ENCODE data around the gene ADCY3.
"Not testable (repeated sequence)": the region's sequence is repeated elsewhere in the genome, so short reads cannot be mapped to it uniquely, and the experiment has no call there.

ADCY3 gene

DNA sequence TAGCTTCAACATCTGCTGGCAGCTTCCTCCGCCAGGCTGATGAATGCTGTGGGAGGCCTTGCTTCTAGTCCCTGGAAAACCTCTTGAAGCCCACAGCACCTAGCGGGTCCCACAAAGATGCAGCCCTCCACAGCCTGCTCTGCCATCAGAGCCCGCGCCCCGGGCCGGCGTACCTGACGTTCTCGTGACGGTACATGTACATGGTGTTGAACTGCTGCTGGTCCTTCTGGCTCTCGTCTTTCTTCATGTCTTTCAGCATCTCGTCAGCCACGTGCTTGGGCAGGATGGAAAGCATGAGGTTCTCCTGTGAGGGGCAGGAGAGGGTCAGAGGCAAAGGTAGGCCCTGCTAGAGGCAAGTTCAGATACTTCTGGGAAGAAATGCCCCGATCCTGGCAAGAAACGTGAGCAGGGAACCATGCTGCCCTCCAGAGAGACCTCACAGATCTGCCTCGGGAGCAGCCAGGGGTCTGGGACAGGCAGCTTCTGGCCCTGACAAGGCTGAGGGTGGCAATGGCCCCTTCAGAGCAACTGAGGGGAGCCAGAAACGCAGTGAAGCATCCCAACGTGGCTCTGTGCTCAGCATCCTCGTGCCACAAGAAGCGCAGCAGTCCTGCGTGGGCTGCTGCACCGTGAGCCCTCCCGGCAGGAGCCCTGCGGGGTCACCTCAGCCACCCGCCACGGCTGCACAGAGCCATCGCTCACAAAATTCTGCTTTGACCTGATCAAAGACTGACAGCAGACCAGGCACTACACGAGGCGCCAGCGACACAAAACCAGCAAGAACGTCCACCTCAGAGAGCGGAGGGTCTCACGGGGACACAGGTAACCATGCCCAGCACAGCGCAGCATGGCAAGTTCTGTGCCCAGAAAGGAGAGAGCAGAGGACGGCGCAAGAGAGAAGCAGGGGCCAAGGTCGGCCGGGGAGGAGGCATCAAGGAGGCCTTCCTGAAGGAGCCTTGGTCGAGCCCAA, 77.7 kb downstream of the ADCY3 start:
- DNase-seq = no peak

DNA sequence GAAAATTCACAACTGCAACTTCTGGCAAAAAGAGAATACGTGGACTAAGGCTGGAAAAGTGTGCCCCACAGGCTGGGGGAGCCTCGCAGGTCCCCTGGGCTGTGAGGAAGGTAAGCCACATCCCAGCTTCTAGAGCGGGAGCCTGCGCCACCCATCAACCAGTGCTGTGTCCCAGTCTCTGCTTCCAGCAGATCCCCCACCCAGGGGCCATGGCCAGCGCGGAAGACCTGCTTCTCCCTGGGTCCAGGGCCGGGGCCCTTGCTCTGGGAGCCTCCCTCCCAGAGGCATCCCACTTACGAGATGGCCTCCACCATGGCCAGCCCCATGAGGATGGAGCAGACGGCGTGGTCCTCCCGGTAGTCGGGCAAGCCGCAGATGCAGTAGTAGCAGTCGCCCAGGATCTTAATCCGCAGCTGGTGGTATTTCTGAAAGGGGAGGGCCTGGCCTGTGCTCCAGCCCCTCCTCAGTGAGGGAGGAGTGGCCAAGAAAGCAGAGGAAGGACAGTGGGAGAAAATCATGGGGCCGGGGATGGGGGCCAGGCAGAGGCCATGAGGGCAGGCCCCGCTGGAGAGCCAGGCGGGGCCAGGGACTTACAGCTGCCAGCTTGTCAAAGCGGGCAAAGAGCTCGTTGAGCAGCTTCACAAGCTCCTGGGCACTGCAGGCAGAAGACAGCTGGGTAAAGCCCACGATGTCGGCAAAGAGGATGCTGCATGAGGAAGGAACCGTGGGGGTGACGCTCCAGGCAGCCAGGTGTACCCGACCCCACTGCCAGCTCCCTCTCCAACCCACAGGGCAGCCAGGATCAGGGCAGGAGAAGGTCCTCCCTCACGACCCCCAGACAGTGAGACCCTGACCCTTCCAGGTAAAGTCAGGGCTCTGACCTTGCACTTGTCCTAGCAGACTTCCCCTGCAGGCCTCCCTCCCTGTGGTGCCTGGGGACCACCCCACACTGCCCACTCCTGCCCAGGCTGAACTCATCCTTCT, 78.8 kb downstream of the ADCY3 start:
- no peak for DNase-seq

DNA sequence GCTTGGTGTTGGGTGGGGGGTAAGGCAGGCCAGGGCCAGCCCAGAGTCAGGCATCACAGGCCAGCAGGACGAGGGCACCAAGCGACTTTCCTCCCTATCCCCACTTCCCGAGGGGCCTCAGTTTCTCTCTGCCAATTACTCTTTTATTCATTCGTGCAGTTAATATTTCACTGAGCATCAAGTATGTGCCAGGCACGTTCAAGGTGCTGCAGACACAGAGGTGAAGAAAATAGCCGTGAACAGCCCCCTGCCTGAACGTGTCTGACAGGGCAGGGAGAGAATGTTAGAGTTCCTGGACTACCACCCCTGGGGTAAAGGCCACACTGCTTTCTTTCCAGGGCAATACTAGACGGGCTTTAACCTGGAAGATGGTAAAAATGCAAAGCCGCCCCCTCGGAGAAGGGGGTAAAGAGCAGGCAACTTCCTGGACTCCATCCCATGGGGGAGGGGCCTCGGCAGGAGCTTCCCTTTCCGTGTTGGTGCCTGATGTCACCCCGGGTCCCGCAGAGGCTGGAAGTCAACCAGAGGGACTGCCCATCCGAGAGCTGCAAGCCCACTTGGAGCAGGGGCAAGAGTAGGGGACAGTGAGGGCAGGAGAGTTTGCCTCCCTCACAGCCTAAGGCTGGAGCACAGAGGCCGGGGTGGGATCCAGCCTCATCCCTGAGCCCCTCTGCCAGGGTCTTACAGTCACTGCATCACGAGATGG, 79.7 kb downstream of the ADCY3 start:
- no peak for DNase-seq

DNA sequence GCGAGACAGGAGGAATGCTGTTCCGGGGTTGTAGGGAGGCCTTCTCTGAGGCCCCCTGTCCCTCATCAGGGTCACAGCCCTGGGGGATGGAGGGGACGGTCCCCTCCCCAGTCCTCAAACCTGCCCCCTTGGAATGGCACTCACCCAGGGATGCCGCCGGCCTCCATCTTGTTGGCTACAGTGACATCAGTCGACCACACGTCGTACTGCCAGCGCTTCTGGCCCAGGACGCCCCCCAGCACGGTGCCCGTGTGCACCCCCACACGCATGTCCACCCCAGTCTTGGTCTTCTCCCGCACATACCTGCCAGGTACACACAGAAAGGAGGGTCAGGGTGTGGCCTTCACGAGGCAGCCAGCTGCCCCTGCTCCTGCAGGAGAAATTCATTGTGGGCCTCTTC, 80.3 kb downstream of the ADCY3 start:
- DNase-seq = no peak

DNA sequence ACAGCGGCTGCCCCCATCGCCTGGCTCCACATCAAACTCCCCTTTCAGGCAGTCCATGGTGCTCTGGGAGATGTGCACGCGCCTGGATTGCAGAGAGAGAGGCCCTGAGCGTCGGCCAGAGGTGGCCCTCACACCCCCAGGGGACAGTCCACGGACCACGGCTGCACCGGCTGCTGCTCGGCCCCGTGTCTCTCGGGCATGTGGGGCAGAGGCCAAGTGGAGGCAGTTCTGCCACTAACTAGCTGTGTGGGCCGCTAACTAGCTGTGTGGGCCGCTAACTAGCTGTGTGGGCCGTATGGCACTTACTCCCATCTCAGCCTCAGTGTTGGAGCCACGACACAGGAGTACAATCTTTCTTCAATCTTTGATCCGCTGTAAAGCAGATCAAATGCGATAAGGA, 81.5 kb downstream of the ADCY3 start:
- no peak for DNase-seq

DNA sequence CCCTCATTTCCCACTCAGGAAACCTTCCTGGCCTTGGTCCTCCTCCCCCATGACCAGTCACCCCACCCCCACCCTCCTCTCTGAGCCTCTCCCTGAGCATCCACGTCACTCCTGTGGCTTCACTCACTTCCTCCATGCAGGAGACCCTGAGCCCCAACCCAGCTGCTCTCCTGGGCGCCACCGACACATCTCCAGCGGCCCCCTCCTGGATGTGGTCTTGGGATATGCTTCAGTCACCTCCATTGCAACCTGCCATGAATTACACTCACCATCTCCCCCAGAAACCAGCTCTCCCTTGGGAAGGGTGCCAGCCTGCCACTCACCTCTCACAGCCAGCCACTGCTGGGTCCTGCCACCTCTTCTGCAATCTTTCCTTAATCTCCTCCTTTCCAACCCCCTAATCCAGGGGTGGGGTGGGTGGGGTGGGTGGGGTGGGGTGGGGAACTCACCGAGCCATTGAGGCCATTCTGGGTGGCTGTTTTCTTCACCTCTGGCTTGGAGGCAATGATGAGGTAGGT, 82.0 kb downstream of the ADCY3 start:
- no peak for DNase-seq

DNA sequence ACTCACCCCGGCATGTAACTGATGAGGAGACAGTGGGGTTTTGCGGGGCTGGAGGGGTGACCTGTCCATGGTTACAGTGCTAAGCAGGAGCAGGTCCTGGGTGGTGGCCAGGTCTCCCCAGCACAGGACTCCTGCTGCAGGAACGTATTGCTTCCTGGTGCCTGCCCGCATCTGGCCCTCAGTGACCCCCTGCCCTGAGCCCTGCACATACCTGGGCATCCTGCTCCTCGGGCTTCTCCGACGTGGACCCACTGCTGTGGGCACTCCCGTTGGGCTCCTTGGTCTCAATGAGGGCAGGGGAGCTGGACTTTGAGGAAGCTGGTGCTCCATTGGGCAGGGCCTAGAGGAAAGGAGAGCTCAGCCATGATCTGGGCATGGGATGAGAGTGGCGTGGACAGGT, 83.3 kb downstream of the ADCY3 start:
- no peak for DNase-seq

DNA sequence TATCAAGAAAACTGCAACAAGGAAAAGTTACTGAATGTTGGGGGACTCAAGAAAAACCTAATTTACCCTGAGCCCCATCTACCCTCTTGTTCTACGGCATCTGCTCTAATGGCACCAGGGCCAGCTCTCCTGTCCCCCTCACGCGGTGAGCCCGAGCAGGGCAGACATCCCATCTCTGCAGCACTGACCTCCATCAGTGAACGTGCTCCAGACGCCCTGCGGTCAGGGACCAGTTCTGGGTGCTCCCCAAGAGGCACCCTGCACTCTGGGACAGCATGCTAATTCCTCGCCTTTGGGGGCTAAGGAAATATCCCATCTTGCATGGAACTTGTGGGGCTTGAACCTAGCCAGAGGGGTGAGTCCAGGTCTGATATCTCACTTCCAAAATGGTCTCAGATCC, 83.8 kb downstream of the ADCY3 start:
- no peak for DNase-seq

DNA sequence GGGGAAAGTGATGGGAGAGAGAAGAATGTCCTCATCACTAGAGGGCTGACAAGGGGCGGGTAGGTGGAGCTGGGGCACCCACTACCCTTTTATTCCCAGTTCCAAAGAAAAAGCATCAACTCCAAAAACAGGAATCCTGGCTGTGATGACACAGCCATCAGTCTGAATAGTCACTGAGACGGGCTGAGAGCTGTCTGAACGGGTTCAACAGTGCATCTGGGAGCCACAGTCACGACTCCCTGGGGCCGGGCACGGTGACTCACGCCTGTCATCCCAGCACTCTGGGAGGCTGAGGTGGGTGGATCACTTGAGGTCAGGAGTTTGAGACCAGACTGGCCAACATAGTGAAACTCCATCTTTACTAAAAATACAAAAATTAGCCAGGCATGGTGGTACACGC, 84.6 kb downstream of the ADCY3 start:
- DNase-seq = not testable (repeated sequence)

DNA sequence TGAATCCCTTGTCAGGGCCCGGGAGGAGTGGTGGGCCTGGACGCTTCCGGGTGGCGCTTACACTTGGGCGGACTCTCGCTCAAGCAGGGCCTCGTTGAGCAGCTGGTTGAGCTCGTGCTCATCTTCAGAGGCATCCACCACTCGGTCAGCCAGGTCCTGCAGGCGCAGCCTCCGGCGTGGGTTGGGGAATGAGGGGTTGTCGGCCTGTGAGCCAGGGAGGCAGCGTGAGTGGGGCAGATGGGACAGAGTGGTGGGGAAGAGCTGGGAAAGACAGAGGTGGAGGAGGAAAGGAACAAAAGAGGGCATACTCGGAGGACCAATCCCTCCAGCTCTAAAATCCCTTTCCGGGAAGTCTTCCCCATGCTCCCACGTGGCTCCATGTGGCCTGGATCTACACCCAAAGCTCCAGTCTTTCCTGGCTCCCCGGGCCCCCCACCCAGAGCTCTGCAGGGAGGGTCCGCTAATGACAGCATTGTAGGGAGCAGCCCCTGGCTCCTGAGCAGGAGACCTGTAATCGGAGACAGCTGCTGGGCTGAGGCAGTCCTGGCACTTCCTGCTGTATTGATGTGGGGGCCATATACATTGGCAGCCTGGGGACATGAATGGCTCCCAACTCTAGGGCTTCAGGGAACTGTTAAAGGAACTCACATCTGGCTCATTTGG, 85.2 kb downstream of the ADCY3 start:
- DNase-seq = no peak

DNA sequence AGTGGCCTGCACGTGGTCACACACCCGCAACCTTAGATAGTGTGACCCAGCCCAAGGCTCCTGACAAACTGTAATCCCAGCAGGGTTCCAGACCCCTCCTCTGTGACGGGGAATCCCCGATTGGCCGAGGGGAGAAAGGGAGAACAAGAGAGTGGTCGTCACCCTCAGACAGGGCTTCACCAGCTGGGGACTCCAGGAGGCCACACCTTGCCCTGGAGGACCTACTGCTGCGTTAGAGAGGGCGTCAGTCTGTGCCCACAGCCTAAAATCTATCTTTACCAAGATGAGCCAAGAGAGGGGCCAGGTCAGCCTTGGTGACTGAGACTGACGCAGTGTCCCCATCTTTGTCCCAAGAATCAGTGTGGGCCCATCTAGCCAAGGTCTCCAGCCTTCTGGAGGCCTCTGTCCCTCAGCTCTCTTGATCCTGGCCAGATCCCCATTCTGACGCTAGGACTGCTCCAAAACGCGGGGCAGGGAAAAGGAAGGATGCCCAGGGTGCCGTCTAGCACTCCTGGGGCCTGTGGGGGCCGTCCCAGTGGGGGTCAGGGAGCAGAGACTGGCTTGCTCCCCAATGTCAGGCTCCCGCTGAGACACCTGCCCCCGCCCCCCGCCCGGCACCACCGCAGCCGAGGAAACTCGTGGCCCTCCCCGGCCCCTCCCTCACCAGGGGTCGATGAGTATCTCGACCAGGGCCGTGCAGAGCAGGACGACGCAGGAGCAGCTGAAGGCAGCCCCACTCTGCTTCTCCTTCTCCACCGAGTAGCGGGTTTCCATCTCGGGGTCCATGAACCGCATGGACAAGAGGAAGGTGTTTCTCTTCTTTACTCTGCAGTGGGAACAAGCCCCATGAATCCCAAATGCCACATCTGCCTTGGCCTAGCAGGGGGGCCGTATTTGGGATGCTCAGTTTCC, 86.0 kb downstream of the ADCY3 start:
- no peak for DNase-seq

DNA sequence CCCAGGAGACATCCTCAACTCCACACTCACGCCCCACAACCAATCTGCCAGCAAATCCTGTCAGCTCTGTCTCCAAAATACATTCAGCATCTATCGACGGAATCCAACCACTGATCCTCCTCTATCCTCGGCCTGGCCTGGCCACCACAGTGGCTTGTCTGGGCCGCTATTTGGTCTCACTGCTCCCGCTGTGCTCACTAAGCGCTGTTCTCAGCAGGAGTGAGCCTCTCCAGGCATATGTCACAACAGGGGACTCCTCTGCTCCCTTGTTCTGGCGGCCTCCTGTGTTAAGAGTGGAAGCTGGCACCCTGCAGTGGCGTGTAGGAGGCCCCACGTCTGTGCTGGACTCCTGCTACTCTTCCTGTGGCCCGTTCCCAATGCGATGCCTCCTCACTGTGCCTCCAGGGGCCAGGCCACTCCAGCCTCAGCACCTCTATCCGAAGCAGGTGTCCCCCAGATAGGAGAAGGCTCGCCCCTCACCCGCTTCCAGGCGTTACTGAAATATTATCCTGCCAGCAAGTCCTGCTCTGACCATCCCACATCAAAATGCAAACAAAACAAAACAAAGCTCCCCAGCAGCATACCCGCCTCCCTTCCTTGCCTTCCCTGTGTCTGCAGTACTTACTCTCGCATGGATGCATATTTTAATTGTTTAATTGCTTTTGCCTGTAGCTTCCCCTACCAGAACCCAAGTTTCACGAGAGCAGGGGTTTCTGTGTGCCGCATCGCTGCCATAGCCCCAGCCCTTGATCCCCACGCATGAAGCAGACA, 86.9 kb downstream of the ADCY3 start:
- no peak for DNase-seq

DNA sequence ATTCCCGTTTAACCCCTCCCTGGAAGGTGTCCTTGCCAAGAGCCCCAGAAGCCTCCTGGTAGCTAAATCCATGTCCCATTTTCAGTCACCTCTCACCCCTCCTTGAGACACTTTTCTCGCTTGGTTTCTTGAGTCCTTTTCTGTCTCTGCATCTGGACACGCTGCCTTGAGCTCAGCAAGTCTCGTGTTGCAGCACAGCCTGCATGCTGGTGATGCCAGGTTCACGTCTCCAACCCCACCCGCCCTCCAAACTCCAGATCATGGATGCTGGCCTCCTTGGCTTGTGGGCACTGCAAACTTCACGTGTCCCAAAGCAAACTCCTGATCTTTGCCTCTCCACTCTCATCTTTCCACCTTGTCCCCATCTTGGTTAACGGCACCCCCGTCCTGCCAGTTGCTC, 87.5 kb downstream of the ADCY3 start:
- no peak for DNase-seq

DNA sequence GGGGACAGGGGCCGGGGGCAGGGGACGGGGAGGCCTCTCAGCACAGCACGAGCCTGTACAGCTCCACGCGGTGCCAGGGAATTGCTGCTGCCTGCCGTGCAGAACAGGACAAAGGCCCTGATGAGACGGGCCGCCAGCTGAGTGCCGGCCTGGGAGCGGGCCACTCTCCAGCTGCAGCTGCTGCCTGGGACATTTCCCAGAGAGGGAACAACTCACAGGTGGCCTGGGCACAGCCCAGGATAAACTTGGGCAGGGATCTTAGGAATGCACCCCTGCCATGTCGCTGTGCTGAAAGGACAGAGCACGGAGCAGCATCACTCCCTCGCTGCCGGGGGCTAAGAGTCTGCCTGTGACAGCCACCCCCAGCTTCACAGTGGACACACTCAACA, 88.0 kb downstream of the ADCY3 start:
- no peak for DNase-seq

DNA sequence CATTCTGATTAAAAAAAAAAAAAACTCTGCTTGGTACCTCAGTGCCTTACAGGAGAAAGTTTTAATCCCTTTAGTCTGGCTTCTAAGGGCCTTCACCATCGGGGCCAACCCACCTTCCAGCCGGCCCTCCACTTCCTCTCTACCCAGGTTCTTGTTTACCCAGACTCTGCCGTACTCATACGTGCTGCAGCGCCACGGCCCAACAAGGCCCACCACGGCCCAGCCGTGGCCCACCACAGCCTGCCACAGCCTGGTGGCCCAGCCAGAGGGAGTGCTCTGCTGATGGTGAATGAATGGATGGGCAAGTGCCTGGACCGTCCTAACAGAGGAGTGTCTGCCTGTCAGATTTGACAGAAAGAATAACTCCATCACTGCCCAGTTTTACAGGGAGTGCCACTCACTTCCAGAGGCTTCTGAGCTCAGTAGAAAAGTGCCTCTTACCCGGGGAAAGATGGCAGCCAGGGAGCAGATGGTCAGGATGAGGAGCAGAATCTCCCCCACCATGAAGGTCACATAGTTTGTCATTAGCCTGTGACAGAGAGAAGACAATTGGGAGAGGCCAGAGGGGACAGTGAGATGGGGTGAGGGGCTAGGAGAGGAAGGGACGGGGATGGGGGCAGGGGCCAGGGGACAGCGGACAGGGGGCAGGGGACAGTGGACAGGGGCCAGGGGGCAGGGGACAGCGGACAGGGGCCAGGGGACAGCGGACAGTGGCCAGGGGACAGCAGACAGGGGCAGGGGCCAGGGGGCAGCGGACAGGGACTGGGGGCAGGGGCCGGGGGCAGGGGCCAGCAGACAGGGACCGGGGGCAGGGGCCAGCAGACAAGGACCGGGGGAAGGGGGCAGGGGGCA, 88.6 kb downstream of the ADCY3 start:
- no peak for DNase-seq

DNA sequence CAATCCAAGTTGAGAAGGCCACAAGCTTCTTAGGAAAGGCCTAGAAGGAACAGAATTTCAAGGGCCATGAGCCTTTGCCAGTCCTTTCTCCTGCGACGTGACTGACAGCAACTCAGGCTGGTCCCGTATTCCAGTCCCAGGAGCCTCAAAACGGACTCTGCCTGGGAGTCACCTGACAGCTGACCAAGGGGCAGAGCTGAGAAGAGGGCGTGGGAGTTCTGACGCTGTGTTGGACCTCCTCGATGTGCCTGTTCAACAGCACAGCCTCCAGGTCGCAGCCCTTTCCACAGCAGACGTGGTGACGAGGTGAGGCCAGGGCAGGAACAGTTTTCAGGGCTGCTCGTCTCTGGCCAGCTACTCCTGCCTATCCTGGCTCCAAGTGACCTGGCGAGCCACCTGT, 89.3 kb downstream of the ADCY3 start:
- DNase-seq = no peak

DNA sequence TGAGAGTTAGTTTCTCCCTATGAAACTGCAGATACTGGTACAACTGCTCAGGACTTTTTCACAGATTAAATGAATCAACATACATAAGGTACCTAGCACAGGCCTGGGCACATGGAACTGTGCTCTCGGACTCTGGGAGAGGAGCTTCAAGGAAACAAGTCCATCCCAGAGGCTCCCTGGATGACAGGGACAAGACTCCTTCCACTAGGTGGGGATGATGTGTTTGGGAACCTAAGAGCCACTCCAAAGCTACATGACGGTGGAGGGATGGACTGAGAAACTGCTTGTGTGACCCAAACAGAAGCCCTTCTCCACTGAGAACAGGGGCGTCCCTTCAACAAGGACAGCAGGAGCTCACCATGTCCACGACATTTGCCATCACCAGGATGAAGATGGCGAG, 89.7 kb downstream of the ADCY3 start:
- no peak for DNase-seq

DNA sequence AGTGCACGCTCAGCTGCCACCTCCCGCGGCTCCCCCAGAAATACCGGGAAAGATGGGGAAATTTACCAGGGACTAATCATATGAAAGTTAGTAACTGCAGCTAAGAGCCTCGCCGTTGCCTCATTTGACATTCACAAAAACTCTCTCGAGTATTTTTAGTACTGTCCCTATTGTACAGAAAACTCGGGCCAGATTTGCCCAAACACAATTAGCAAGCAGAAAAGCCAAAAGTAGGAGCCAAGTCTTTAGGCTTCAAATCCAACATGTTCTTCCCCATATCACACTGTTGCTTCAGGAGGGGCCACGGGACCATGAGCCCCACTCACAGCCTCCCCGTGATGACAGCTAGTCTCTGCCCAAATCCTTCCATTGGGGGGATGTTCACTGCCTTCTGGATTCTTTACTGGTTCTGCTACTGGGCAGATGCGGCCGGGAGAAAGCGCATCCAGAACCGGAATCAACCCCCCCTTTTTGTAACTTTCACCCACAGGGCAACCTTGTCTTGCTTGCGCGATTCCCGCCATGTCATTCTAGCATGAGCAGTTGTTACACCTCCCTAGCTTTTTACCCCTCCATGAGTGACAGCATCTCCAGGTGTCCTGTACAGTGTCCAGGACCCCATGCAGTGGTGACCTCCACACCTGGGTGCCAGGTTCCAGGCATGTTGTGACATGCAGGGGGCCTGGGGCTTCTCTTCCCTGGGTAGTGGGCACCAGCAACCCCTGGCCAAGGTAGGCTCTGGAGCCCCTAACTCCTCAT, 91.6 kb downstream of the ADCY3 start:
- no peak for DNase-seq

All from suppressor macrophage (primary cell).